Activated T-cell treated with anti-CD3 and anti-CD28 coated beads, Interleukin-2, amount 50 U/mL, for 72 hours (primary cell): ENCODE results near the gene LRP1. TPM values are rescaled to one million over a fixed set of nuclear protein-coding genes. Genes with fewer than 3 reads are reported as not detected.

Experiments used
- ATAC-seq, 2 donors: fragments of 150-1000 bp; cut with Tn5 transposase; replicated peaks in 1 of 2; 2 replicates each; pipeline ENCODE4 v1.10.0; 2021; ENCODE audit warnings: moderate library complexity in 2 of 2, mild to moderate bottlenecking in 1 of 2
- DNase-seq, 2 donors: peaks; one replicate each; pipeline ENCODE4 v3.0.0; 2021 to 2022; ENCODE audit warnings: mixed read lengths in 1 of 2
- H3K27ac Mint-ChIP-seq: one replicate; pipeline ENCODE4 v1.8.0; 2022; ENCODE audit warnings: mild to moderate bottlenecking, moderate library complexity, mixed read lengths
- H3K27me3 Mint-ChIP-seq: one replicate; pipeline ENCODE4 v1.8.0; 2022; ENCODE audit warnings: low read depth, mixed read lengths
- H3K36me3 Mint-ChIP-seq, 2 donors: one replicate each; pipeline ENCODE4 v1.8.0; 2022; ENCODE audit warnings: mixed read lengths in 2 of 2, mild to moderate bottlenecking in 1 of 2; ENCODE audit not compliant: insufficient read depth in 2 of 2
- H3K4me1 Mint-ChIP-seq: one replicate; pipeline ENCODE4 v1.8.0; 2022; ENCODE audit warnings: low read depth, mixed read lengths
- H3K4me3 Mint-ChIP-seq, 2 donors: one replicate each; pipeline ENCODE4 v1.8.0; 2022; ENCODE audit warnings: mild to moderate bottlenecking in 2 of 2, mixed read lengths in 2 of 2, moderate library complexity in 2 of 2
- H3K9me3 Mint-ChIP-seq, 2 donors: one replicate each; pipeline ENCODE4 v1.8.0; 2022; ENCODE audit warnings: mixed read lengths in 2 of 2
- total RNA-seq, 2 donors: library from RNA; stranded (reverse); gene quantifications; one replicate each; pipeline ENCODE4 v1.2.3, GENCODE V29; 2022

Gene LRP1
- total RNA-seq, 2 donors from 2014 or later, result 3.2 to 4.8 TPM

GRCh38 chr12:57240926-57241401 lies 112.7 kb downstream of the LRP1 start:
- H3K4me1 Mint-ChIP-seq, result peaks cover 81% of the 10 kb centered on the region
- H3K27ac Mint-ChIP-seq, result peak overlapping the region; percentile 27
- peak; percentile 50 to 57 for DNase-seq
- ATAC-seq, result peak in 1 of 2 donors; percentile 8
- peak overlapping the region; percentile 89 to 100 for H3K4me3 Mint-ChIP-seq
- no peaks in the 10 kb centered on the region for H3K9me3 Mint-ChIP-seq
- peaks cover 58% of the 10 kb centered on the region for H3K27me3 Mint-ChIP-seq
- H3K36me3 Mint-ChIP-seq, result peaks cover 6 to 13% of the 10 kb centered on the region in 2 donors

- H3K4me3 Mint-ChIP-seq, result peak overlapping the region; percentile 89 to 100
- H3K9me3 Mint-ChIP-seq, result no peaks in the 10 kb centered on the region
- ATAC-seq, result no peak
- peak in 1 of 2 donors; percentile 16 for DNase-seq
- peaks cover 74% of the 10 kb centered on the region for H3K4me1 Mint-ChIP-seq
- peaks cover 6 to 13% of the 10 kb centered on the region in 2 donors for H3K36me3 Mint-ChIP-seq
- peak overlapping the region; percentile 5 for H3K27ac Mint-ChIP-seq
- peaks cover 58% of the 10 kb centered on the region for H3K27me3 Mint-ChIP-seq
Observed at GRCh38 chr12:57241402-57242310, 113.4 kb downstream of the LRP1 start.

- Mint-ChIP-seq H3K9me3 (no peaks in the 10 kb centered on the region), H3K36me3 (peaks cover 6 to 13% of the 10 kb centered on the region in 2 donors), H3K27me3 (peaks cover 53% of the 10 kb centered on the region), H3K4me3 (peak overlapping the region; percentile 89 to 100), H3K27ac (no peak overlapping the region), H3K4me1 (peaks cover 68% of the 10 kb centered on the region)
- DNase-seq (peak in 1 of 2 donors; percentile 2), ATAC-seq (no peak)
Observed at GRCh38 chr12:57242329-57242690, 114.0 kb downstream of the LRP1 start.

- H3K4me3 Mint-ChIP-seq, result peak overlapping the region; percentile 61 to 100
- ATAC-seq (peak; percentile 36 to 44), DNase-seq (peak; percentile 80 to 82)
- peaks cover 6 to 13% of the 10 kb centered on the region in 2 donors for H3K36me3 Mint-ChIP-seq
- no peak overlapping the region for H3K27ac Mint-ChIP-seq
- H3K9me3 Mint-ChIP-seq, result no peaks in the 10 kb centered on the region
- peaks cover 48% of the 10 kb centered on the region for H3K27me3 Mint-ChIP-seq
- H3K4me1 Mint-ChIP-seq, result peaks cover 62% of the 10 kb centered on the region
Observed at GRCh38 chr12:57242691-57243454, 114.6 kb downstream of the LRP1 start.

GRCh38 chr12:57243521-57244311 lies 115.4 kb downstream of the LRP1 start:
- Mint-ChIP-seq H3K4me1 (peaks cover 56% of the 10 kb centered on the region), H3K4me3 (peak overlapping the region; percentile 61 to 100), H3K27ac (no peak overlapping the region), H3K36me3 (peaks cover 6 to 13% of the 10 kb centered on the region in 2 donors), H3K9me3 (no peaks in the 10 kb centered on the region), H3K27me3 (peaks cover 43% of the 10 kb centered on the region)
- DNase-seq (peak; percentile 85 to 88), ATAC-seq (peak; percentile 12 to 14)

GRCh38 chr12:57244312-57244696 lies 116.0 kb downstream of the LRP1 start:
- ATAC-seq, result no peak
- no peak for DNase-seq
- peak overlapping the region in 1 of 2 donors; percentile 100 for H3K4me3 Mint-ChIP-seq
- no peak overlapping the region for H3K27ac Mint-ChIP-seq
- peaks cover 40% of the 10 kb centered on the region for H3K27me3 Mint-ChIP-seq
- H3K36me3 Mint-ChIP-seq, result peaks cover 6 to 10% of the 10 kb centered on the region in 2 donors
- no peaks in the 10 kb centered on the region for H3K9me3 Mint-ChIP-seq
- H3K4me1 Mint-ChIP-seq, result peaks cover 57% of the 10 kb centered on the region

GRCh38 chr12:57247041-57247440 lies 118.8 kb downstream of the LRP1 start:
- Mint-ChIP-seq H3K4me1 (peaks cover 32% of the 10 kb centered on the region), H3K36me3 (no peaks in the 10 kb centered on the region), H3K4me3 (no peak overlapping the region), H3K27ac (no peak overlapping the region), H3K9me3 (no peaks in the 10 kb centered on the region), H3K27me3 (peaks cover 22% of the 10 kb centered on the region)
- ATAC-seq, result no peak
- DNase-seq, result no peak

GRCh38 chr12:57248934-57249742 lies 120.9 kb downstream of the LRP1 start:
- no peak for DNase-seq
- H3K9me3 Mint-ChIP-seq, result no peaks in the 10 kb centered on the region
- peaks cover 11% of the 10 kb centered on the region for H3K4me1 Mint-ChIP-seq
- H3K4me3 Mint-ChIP-seq, result peak overlapping the region in 1 of 2 donors; percentile 14
- no peaks in the 10 kb centered on the region for H3K36me3 Mint-ChIP-seq
- H3K27ac Mint-ChIP-seq, result no peak overlapping the region
- ATAC-seq, result peak in 1 of 2 donors; percentile 45
- peaks cover 5% of the 10 kb centered on the region for H3K27me3 Mint-ChIP-seq

- H3K4me1 Mint-ChIP-seq, result peaks cover 8% of the 10 kb centered on the region
- no peak overlapping the region for H3K4me3 Mint-ChIP-seq
- no peak for DNase-seq
- ATAC-seq, result no peak
- H3K27me3 Mint-ChIP-seq, result no peaks in the 10 kb centered on the region
- no peak overlapping the region for H3K27ac Mint-ChIP-seq
- H3K36me3 Mint-ChIP-seq, result peaks cover 1 to 2% of the 10 kb centered on the region in 2 donors
- no peaks in the 10 kb centered on the region for H3K9me3 Mint-ChIP-seq
Observed at GRCh38 chr12:57250541-57250940, 122.3 kb downstream of the LRP1 start.

GRCh38 chr12:57250956-57251355 lies 122.7 kb downstream of the LRP1 start, which contains the start of gene STAC3:
TSS of gene STAC3 (minus strand) at chr12:57251187. CDS start at chr12:57249636, 1,551 bp downstream.
- Mint-ChIP-seq H3K36me3 (peaks cover 1 to 2% of the 10 kb centered on the region in 2 donors), H3K9me3 (no peaks in the 10 kb centered on the region), H3K27me3 (no peaks in the 10 kb centered on the region), H3K27ac (no peak within 1 kb of the TSS), H3K4me1 (peaks cover 8% of the 10 kb centered on the region), H3K4me3 (no peak within 1 kb of the TSS)
- DNase-seq, result no peak
- ATAC-seq, result no peak

GRCh38 chr12:57254506-57255280 lies 126.4 kb downstream of the LRP1 start:
- ATAC-seq, result no peak
- H3K27me3 Mint-ChIP-seq, result no peaks in the 10 kb centered on the region
- H3K4me3 Mint-ChIP-seq, result no peak overlapping the region
- H3K4me1 Mint-ChIP-seq, result no peaks in the 10 kb centered on the region
- no peak for DNase-seq
- no peak overlapping the region for H3K27ac Mint-ChIP-seq
- H3K36me3 Mint-ChIP-seq, result peaks cover 2 to 9% of the 10 kb centered on the region in 2 donors
- H3K9me3 Mint-ChIP-seq, result no peaks in the 10 kb centered on the region
